Measurements from ENCODE around the gene RAB31.
"Not testable (repeated sequence)": the region's sequence is repeated elsewhere in the genome, so short reads cannot be mapped to it uniquely, and the experiment has no call there.

- not testable (repeated sequence) for TF ChIP-seq CTCF, POLR2A (IDR thresholded peaks at IDR 0.05)
These were observed 194.2 kb downstream of the RAB31 start for GRCh38 chr18:9902264-9902663.
